Mesendoderm (in vitro differentiated cells): ENCODE data around the gene MORF4L1.

Experiments used
- DNase-seq: peaks from one replicate; pipeline ENCODE4 v3.0.0; 2013
- H2AK5ac ChIP-seq: 2 replicates; pipeline ENCODE4 v1.6.1; 2013; ENCODE audit warnings: low read length, inconsistent platforms
- H2BK120ac ChIP-seq: 2 replicates; pipeline ENCODE4 v1.6.1; 2013; ENCODE audit warnings: low read depth, mild to moderate bottlenecking, low read length, moderate library complexity, mixed read lengths
- H2BK15ac ChIP-seq: replicated peaks from 2 replicates; pipeline ENCODE4 v1.6.1; 2013; ENCODE audit warnings: low read depth, mild to moderate bottlenecking, moderate library complexity
- H2BK5ac ChIP-seq: 2 replicates; pipeline ENCODE4 v1.6.1; 2013; ENCODE audit warnings: low read length, inconsistent platforms
- H3K18ac ChIP-seq: 2 replicates; pipeline ENCODE4 v1.6.1; 2013; ENCODE audit warnings: mild to moderate bottlenecking, low read length, mixed read lengths
- H3K23ac ChIP-seq: one replicate; pipeline ENCODE4 v1.6.1; 2013; ENCODE audit warnings: low read length
- H3K27ac ChIP-seq: 2 replicates; pipeline ENCODE4 v1.5.1; 2013; ENCODE audit warnings: low read depth, mild to moderate bottlenecking, inconsistent platforms, low read length, moderate library complexity
- H3K27me3 ChIP-seq: 2 replicates; pipeline ENCODE4 v1.6.1; 2013; ENCODE audit warnings: low read length, control low read depth, mild to moderate bottlenecking, inconsistent platforms; ENCODE audit not compliant: insufficient read depth, poor library complexity
- H3K36me3 ChIP-seq: 2 replicates; pipeline ENCODE4 v1.6.1; 2013; ENCODE audit warnings: low read length, inconsistent platforms; ENCODE audit not compliant: control insufficient read depth, insufficient read depth
- H3K4ac ChIP-seq: one replicate; pipeline ENCODE4 v1.6.1; 2013; ENCODE audit warnings: low read depth, mild to moderate bottlenecking, low read length, moderate library complexity
- H3K4me1 ChIP-seq: 2 replicates; pipeline ENCODE4 v1.6.1; 2013; ENCODE audit warnings: low read depth, low read length, inconsistent platforms; ENCODE audit not compliant: control insufficient read depth
- H3K4me2 ChIP-seq: 2 replicates; pipeline ENCODE4 v1.6.1; 2013; ENCODE audit warnings: low read length
- H3K4me3 ChIP-seq: 2 replicates; pipeline ENCODE4 v1.5.1; 2013; ENCODE audit warnings: mild to moderate bottlenecking, low read length
- H3K56ac ChIP-seq: one replicate; pipeline ENCODE4 v1.6.1; 2013; ENCODE audit warnings: low read length
- H3K79me1 ChIP-seq: 2 replicates; pipeline ENCODE4 v1.6.1; 2013; ENCODE audit warnings: low read length, inconsistent platforms
- H3K79me2 ChIP-seq: 2 replicates; pipeline ENCODE4 v1.6.1; 2013; ENCODE audit warnings: mild to moderate bottlenecking, low read length; ENCODE audit not compliant: control insufficient read depth, insufficient read depth
- H3K9ac ChIP-seq: 2 replicates; pipeline ENCODE4 v1.6.1; 2013; ENCODE audit warnings: low read length, inconsistent platforms
- H4K5ac ChIP-seq: one replicate; pipeline ENCODE4 v1.6.1; 2013; ENCODE audit warnings: low read length
- H4K8ac ChIP-seq: one replicate; pipeline ENCODE4 v1.6.1; 2013; ENCODE audit warnings: low read depth, mild to moderate bottlenecking, control low read depth, low read length, moderate library complexity
- WGBS: extraction: QIAGEN DNeasy Blood & Tissue Kit; methylation state at CpG from one replicate; pipeline ENCODE4 v1.1.7; 2013; ENCODE audit warnings: low lambda C conversion rate, missing lambda C conversion rate; ENCODE audit not compliant: insufficient coverage; ENCODE audit errors: extremely low coverage; 5-methylcytosine and 5-hydroxymethylcytosine counted together

The MORF4L1 gene

GRCh38 chr15:78850941-78851755 is 21.5 kb upstream of the MORF4L1 start:
- Histone ChIP-seq H3K79me2 (no peaks in the 10 kb centered on the region), H3K4ac (no peak overlapping the region), H3K4me1 (no peaks in the 10 kb centered on the region), H3K36me3 (no peaks in the 10 kb centered on the region), H3K18ac (no peak overlapping the region), H3K27ac (no peak overlapping the region), H2AK5ac (no peak overlapping the region), H3K9ac (no peak overlapping the region), H2BK120ac (no peak overlapping the region), H3K4me2 (no peak overlapping the region), H3K23ac (no peak overlapping the region), H3K79me1 (no peaks in the 10 kb centered on the region), H2BK15ac (no peak overlapping the region), H2BK5ac (no peak overlapping the region), H4K8ac (no peak overlapping the region), H3K4me3 (no peak overlapping the region), H3K27me3 (no peaks in the 10 kb centered on the region), H4K5ac (no peak overlapping the region), H3K56ac (no peak overlapping the region)
- no peak for DNase-seq
- WGBS, result no CpG with 5 or more reads among the region's 6 CpGs

DNA sequence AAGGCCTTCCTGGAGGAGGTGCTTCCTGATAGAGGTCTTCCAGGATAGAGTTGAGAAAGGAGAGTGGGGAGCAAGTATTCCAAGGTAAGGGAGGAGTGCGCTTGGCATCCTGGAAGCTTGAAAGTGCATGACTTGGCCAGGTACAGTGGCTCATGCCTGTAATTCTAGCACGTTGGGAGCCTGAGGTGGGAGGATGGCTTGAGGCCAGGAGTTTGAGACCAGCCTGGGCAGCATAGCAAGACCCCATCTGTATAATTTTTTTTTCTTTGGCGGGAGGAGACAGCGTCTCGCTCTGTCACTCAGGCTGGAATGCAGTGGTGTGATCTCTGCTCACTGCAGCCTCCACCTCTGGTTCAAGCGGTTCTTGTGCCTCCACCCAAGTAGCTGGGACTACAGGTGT is 19.2 kb upstream of the MORF4L1 start:
- Histone ChIP-seq H4K5ac (no peak overlapping the region), H3K56ac (no peak overlapping the region), H3K23ac (no peak overlapping the region), H3K4ac (no peak overlapping the region), H2BK15ac (no peak overlapping the region), H2BK5ac (no peak overlapping the region), H4K8ac (no peak overlapping the region), H3K4me3 (no peak overlapping the region), H3K4me1 (no peaks in the 10 kb centered on the region), H3K27ac (no peak overlapping the region), H3K27me3 (no peaks in the 10 kb centered on the region), H2AK5ac (no peak overlapping the region), H3K79me1 (no peaks in the 10 kb centered on the region), H2BK120ac (no peak overlapping the region), H3K18ac (no peak overlapping the region), H3K4me2 (no peak overlapping the region), H3K79me2 (no peaks in the 10 kb centered on the region), H3K9ac (no peak overlapping the region), H3K36me3 (no peaks in the 10 kb centered on the region)
- WGBS, result no CpG with 5 or more reads among the region's 6 CpGs
- no peak for DNase-seq

GRCh38 chr15:78854833-78855372 is 17.8 kb upstream of the MORF4L1 start:
- no peak overlapping the region for H3K4ac ChIP-seq
- no peak overlapping the region for H3K9ac ChIP-seq
- H3K4me2 ChIP-seq, result no peak overlapping the region
- no peak for DNase-seq
- H2BK120ac ChIP-seq, result no peak overlapping the region
- no peak overlapping the region for H3K56ac ChIP-seq
- H3K27ac ChIP-seq, result no peak overlapping the region
- H3K18ac ChIP-seq, result no peak overlapping the region
- WGBS, result no CpG with 5 or more reads among the region's 2 CpGs
- H2AK5ac ChIP-seq, result no peak overlapping the region
- no peak overlapping the region for H2BK5ac ChIP-seq
- H3K79me2 ChIP-seq, result no peaks in the 10 kb centered on the region
- no peaks in the 10 kb centered on the region for H3K36me3 ChIP-seq
- H3K4me3 ChIP-seq, result no peak overlapping the region
- H4K8ac ChIP-seq, result no peak overlapping the region
- no peak overlapping the region for H4K5ac ChIP-seq
- H3K27me3 ChIP-seq, result no peaks in the 10 kb centered on the region
- H3K4me1 ChIP-seq, result no peaks in the 10 kb centered on the region
- no peak overlapping the region for H2BK15ac ChIP-seq
- no peak overlapping the region for H3K23ac ChIP-seq
- no peaks in the 10 kb centered on the region for H3K79me1 ChIP-seq

DNA sequence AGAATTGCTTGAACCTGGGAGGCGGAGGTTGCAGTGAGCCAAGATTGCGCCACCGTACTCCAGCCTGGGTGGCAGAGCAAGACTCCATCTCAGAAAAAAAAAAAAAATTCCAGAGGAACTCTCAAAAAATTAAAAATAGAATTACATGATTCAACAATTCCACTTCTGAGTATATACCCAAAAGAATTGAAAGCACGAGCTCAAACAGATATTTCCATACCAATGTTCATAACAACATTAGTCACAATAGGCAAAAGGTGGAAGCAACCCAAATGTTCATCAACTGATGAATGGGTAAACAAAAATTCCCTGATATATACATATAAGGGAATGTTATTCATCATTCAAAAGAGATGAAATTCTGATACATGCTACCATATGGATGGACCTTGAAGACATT is 16.9 kb upstream of the MORF4L1 start:
- no peak overlapping the region for H3K18ac ChIP-seq
- no peak overlapping the region for H3K9ac ChIP-seq
- no peak overlapping the region for H2BK120ac ChIP-seq
- H3K36me3 ChIP-seq, result no peaks in the 10 kb centered on the region
- no peak overlapping the region for H2BK15ac ChIP-seq
- no peak for DNase-seq
- no peaks in the 10 kb centered on the region for H3K4me1 ChIP-seq
- WGBS, result no CpG with 5 or more reads among the region's 4 CpGs
- H3K4me2 ChIP-seq, result no peak overlapping the region
- H3K27me3 ChIP-seq, result no peaks in the 10 kb centered on the region
- no peak overlapping the region for H4K8ac ChIP-seq
- H3K4me3 ChIP-seq, result no peak overlapping the region
- no peak overlapping the region for H3K4ac ChIP-seq
- no peak overlapping the region for H3K27ac ChIP-seq
- no peak overlapping the region for H3K23ac ChIP-seq
- H3K56ac ChIP-seq, result no peak overlapping the region
- H2AK5ac ChIP-seq, result no peak overlapping the region
- no peak overlapping the region for H4K5ac ChIP-seq
- no peaks in the 10 kb centered on the region for H3K79me1 ChIP-seq
- H2BK5ac ChIP-seq, result no peak overlapping the region
- H3K79me2 ChIP-seq, result no peaks in the 10 kb centered on the region

DNA sequence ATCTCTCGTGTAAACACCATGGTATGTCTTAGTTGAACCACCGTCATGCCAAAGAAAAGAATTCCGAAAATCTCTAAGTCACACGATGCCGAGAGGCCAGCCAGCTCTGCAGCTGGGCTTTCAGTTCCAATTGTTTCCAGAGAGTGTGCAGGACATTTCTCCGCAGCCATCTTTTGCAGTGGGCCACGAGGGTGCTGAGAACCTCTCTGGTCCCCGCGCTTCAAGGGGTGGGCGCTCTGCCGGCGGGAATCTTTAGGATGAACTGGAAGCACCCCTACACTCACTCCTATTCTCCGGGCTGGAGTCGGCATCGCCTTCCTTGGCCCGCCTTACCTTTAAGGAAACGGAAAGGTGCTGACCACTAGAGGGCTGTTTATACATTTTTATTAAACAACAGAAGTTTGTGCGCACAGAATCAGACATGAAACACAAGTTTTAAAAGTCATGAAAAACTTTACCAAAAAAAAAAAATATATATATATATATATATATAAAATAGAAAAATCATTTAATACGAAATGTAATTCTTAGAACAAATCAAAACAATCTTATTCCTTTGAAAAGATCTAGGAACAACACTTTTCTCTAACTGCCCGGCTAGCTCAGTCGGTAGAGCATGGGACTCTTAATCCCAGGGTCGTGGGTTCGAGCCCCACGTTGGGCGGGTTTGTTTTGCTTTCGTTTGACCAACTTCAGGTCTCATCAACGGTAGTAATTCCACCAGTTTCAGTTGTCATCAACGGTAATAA is 12.5 kb upstream of the MORF4L1 start:
- Histone ChIP-seq H3K36me3 (no peaks in the 10 kb centered on the region), H2BK15ac (no peak overlapping the region), H3K9ac (peak overlapping the region; percentile 60), H3K23ac (no peak overlapping the region), H3K4ac (no peak overlapping the region), H3K27me3 (no peaks in the 10 kb centered on the region), H3K79me2 (no peaks in the 10 kb centered on the region), H3K4me1 (no peaks in the 10 kb centered on the region), H3K4me2 (peak overlapping the region; percentile 29), H3K56ac (peak overlapping the region; percentile 47), H3K27ac (no peak overlapping the region), H2AK5ac (no peak overlapping the region), H3K79me1 (no peaks in the 10 kb centered on the region), H3K18ac (peak overlapping the region; percentile 54), H4K8ac (no peak overlapping the region), H4K5ac (no peak overlapping the region), H2BK120ac (no peak overlapping the region), H2BK5ac (no peak overlapping the region), H3K4me3 (peak overlapping the region; percentile 6)
- WGBS, result no CpG with 5 or more reads among the region's 28 CpGs
- peak; percentile 95 for DNase-seq
